ENCODE measurements around the gene NPDC1. TPM values are rescaled to one million over a fixed set of nuclear protein-coding genes. Genes with fewer than 3 reads are reported as not detected.

NPDC1 gene
- total and polyA plus RNA-seq, 2 of the 8 experiments (the other 6 are each of a cell fraction or from before 2014, with no cell fraction given): 26.2 to 44.1 TPM

DNA sequence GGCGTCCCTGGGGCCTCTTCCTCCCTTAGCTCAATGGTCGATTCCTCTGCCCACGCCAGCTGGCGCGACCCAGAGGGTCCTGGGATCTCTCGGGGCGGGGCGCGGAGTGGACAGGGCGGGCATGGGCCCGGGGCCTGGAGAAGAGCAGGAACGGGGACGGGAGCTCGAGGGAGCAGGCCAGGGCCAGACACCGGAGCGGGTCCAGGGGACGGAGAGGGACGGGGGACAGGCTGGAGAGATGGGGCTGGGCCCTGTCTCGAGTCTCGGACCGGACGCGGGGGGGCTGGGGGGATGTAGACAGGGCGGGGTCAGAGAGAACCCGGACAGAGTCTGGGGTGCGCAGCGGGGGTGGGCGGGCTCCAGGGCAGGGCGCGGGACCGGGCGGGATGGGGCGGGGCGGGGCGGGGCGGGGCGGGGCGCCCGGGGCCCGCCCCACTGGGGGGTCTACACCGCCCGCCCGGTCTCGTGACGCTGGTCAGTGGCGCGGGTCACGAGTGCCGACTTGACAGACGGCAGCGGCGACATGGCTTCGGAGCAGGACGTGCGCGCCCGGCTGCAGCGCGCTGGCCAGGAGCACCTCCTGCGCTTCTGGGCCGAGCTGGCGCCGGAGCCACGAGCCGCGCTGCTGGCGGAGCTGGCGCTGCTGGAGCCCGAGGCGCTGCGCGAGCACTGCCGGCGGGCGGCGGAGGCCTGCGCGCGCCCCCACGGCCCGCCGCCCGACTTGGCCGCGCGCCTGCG is 31.2 kb upstream of the NPDC1 start, which contains the start of gene UAP1L1:
UAP1L1 (plus strand) TSS at position 508 of the 738 bp plus-strand sequence; CDS start at position 524, 16 bp downstream.
- Histone ChIP-seq H3K79me2 (ENCODE audit: control insufficient read depth in 1 of 2, insufficient read depth in 2 of 2, low read length in 2 of 2) (no peaks in the 10 kb centered on the region), H3K36me3 (ENCODE audit: control insufficient read depth in 2 of 4, insufficient read depth in 4 of 4, low read length in 3 of 4) (no peaks in the 10 kb centered on the region; a peak in 1 of 8 replicates), H2AK5ac (ENCODE audit: low read depth, low read length) (no peak within 1 kb of the TSS), H3K14ac (ENCODE audit: insufficient read length) (no peak within 1 kb of the TSS), H3K23ac (ENCODE audit: insufficient read length) (no peak within 1 kb of the TSS), H4K5ac (ENCODE audit: insufficient read length, low read depth, low read length) (no peak within 1 kb of the TSS), H3K18ac (ENCODE audit: extremely low read depth, low read length) (peak within 1 kb of the TSS; percentile 48), H3K56ac (replicated peaks; ENCODE audit: insufficient read length, low read depth, low read length) (no peak within 1 kb of the TSS), H2AFZ (ENCODE audit: low read length) (no peak within 1 kb of the TSS; the same call in 1 of the 2 replicates), H3K79me1 (ENCODE audit: low read depth, low read length) (no peaks in the 10 kb centered on the region), H4K20me1 (replicated peaks in 1 of 2; ENCODE audit: control insufficient read depth in 1 of 2, insufficient read depth in 2 of 2, low read length in 2 of 2) (peaks cover 0 to 7% of the 10 kb centered on the region in 2 experiments), H3K9ac (replicated peaks in 1 of 4; ENCODE audit: extremely low read depth in 1 of 4, low read depth in 3 of 4, low read length in 3 of 4) (no peak within 1 kb of the TSS), H3K4me2 (ENCODE audit: insufficient read depth in 1 of 2, low read depth in 2 of 2, low read length in 2 of 2) (peak within 1 kb of the TSS; percentile 97 to 99), H3K9me3 (ENCODE audit: insufficient read depth in 2 of 2, low read depth in 1 of 2, low read length in 1 of 2) (no peaks in the 10 kb centered on the region), H2BK15ac (ENCODE audit: low read length) (peak within 1 kb of the TSS; percentile 72; the same call in 1 of the 2 replicates), H3K4me3 (ENCODE audit: extremely low read depth in 1 of 4, insufficient read depth in 2 of 4, low read depth in 3 of 4, low read length in 4 of 4) (peak within 1 kb of the TSS; percentile 33 to 57 (median 42)), H3K27ac (ENCODE audit: low read depth, low read length) (no peak within 1 kb of the TSS), H3K23me2 (ENCODE audit: low read depth, low read length) (peaks cover 13% of the 10 kb centered on the region; the same call in 1 of the 2 replicates), H2BK120ac (replicated peaks; ENCODE audit: low read depth, low read length) (no peak within 1 kb of the TSS), H2BK12ac (ENCODE audit: low read depth, low read length) (no peak within 1 kb of the TSS), H3K4ac (replicated peaks; ENCODE audit: insufficient read length, low read depth, low read length) (peak within 1 kb of the TSS; percentile 91), H3K27me3 (replicated peaks in 1 of 4; ENCODE audit: control insufficient read depth in 3 of 4, extremely low read depth in 1 of 4, insufficient read depth in 3 of 4, low read length in 3 of 4) (peaks cover 20 to 50% (median 34%) of the 10 kb centered on the region in 4 experiments), H4K8ac (ENCODE audit: extremely low read depth, insufficient read depth, low read length) (peak within 1 kb of the TSS; percentile 11; the same call in 1 of the 2 replicates), H2BK5ac (ENCODE audit: low read depth, low read length) (no peak within 1 kb of the TSS), H2BK20ac (ENCODE audit: low read length) (no peak within 1 kb of the TSS), H4K91ac (replicated peaks; ENCODE audit: insufficient read length, low read length) (no peak within 1 kb of the TSS), H3K4me1 (replicated peaks in 1 of 4; ENCODE audit: control insufficient read depth in 3 of 4, insufficient read depth in 4 of 4, low read length in 3 of 4) (peaks cover 0 to 20% (median 12%) of the 10 kb centered on the region in 4 experiments; a peak in 6 of 7 replicates)
- peak in 1 of 2 experiments; percentile 78 for DNase-seq (ENCODE audit: low read depth in 1 of 2, low spot score in 2 of 2)
- TF ChIP-seq, protein P1, sequence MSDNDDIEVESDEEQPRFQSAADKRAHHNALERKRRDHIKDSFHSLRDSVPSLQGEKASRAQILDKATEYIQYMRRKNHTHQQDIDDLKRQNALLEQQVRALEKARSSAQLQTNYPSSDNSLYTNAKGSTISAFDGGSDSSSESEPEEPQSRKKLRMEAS (IDR thresholded peaks at IDR 0.05): peak; percentile 12; the same call in 1 of the 2 replicates
- TF ChIP-seq CBX8 (IDR thresholded peaks at IDR 0.05; ENCODE audit: borderline replicate concordance, low read depth, low read length) (no peak), TBP (IDR thresholded peaks at IDR 0.05; ENCODE audit: low read depth, low read length) (no peak), HDAC2 (IDR thresholded peaks at IDR 0.05; ENCODE audit: borderline replicate concordance in 1 of 2, low read depth in 2 of 2, low read length in 2 of 2) (no peak), ZNF274 (IDR thresholded peaks at IDR 0.05; ENCODE audit: borderline replicate concordance, extremely low read depth, low read length) (no peak), EZH2 (IDR thresholded peaks at IDR 0.05; ENCODE audit: low read depth, low read length, severe bottlenecking) (no peak), KDM4A (IDR thresholded peaks at IDR 0.05; ENCODE audit: low read depth, low read length, severe bottlenecking) (peak; percentile 38)
- 6% methylated on average over 49 of the region's 87 CpGs; no CpG with 5 or more reads in 1 of the 2 experiments for WGBS, 2 experiments (ENCODE audit: extremely low coverage in 1 of 2, insufficient coverage in 1 of 2, insufficient read length in 1 of 2, insufficient replicate concordance in 2 of 2, low coverage in 1 of 2, low lambda C conversion rate in 2 of 2, missing lambda C conversion rate in 1 of 2)
- ChIA-PET POLR2A (ENCODE audit: partially characterized antibody) (interaction anchor here (0.9 to 1.4 kb wide), 7 partner anchors 8 to 184 kb away, joined by 3 to 7 read pairs (median 4); partner anchors contain the start of genes MAN1B1 and SSNA1), CTCF (ENCODE audit: partially characterized antibody) (interaction anchor here (1.3 to 4.6 kb wide), 5 partner anchors 9 to 48 kb away, joined by 4 to 27 read pairs (median 19); partner anchors contain the start of genes ABCA2 and NPDC1)
- FAIRE-seq: no peak
